Spinal cord (tissue), 10 donors: ENCODE data around the gene ABL1. TPM values are rescaled to one million over a fixed set of nuclear protein-coding genes. Genes with fewer than 3 reads are reported as not detected.
A peak's percentile ranks its signal among the peaks of the same experiment; 100 is the strongest.
"Not testable (repeated sequence)": the region's sequence is repeated elsewhere in the genome, so short reads cannot be mapped to it uniquely, and the experiment has no call there.

Experiments
- DNase-seq, 6 donors: peaks; one replicate each; pipeline versions ENCODE4 v3.0.0 to v3.0.0-alpha.2; 2013 to 2015; ENCODE audit warnings: low spot score in 6 of 6, low read depth in 4 of 6
- H3K27ac ChIP-seq: one replicate; pipeline ENCODE4 v1.5.1; 2013; ENCODE audit warnings: low read depth, low read length, control low read depth
- H3K27me3 ChIP-seq: one replicate; pipeline ENCODE4 v1.6.1; 2013; ENCODE audit warnings: low read length; ENCODE audit not compliant: control insufficient read depth, insufficient read depth
- H3K36me3 ChIP-seq: one replicate; pipeline ENCODE4 v1.6.1; 2013; ENCODE audit warnings: low read length; ENCODE audit not compliant: control insufficient read depth, insufficient read depth
- H3K4me1 ChIP-seq: one replicate; pipeline ENCODE4 v1.6.1; 2013; ENCODE audit warnings: low read length; ENCODE audit not compliant: control insufficient read depth, insufficient read depth
- H3K4me3 ChIP-seq: one replicate; pipeline ENCODE4 v1.5.1; 2013; ENCODE audit warnings: low read depth, low read length, control low read depth
- H3K9me3 ChIP-seq: one replicate; pipeline ENCODE4 v1.6.1; 2013; ENCODE audit warnings: low read length; ENCODE audit not compliant: control insufficient read depth, insufficient read depth
- WGBS: methylation state at CpG from one replicate; pipeline ENCODE4 v1.1.5; 2013; ENCODE audit warnings: missing lambda C conversion rate; ENCODE audit not compliant: insufficient coverage; 5-methylcytosine and 5-hydroxymethylcytosine counted together
- long read RNA-seq, 4 donors: transcript quantifications; one replicate each; lab custom pipeline, GENCODE V29; 2026
- polyA plus RNA-seq, 2 donors: library from polyadenylated mRNA; unstranded; fragments of 120-200 nt; gene quantifications; one replicate each; pipeline ENCODE4 v1.2.1, GENCODE V29; 2013; ENCODE audit not compliant: insufficient read length in 2 of 2
- total RNA-seq, 2 donors: library from RNA; depleted of rRNA in 1 of 2; stranded (reverse); fragments of 120-200 nt in 1 of 2; fragments of >200 nt in 1 of 2; gene quantifications; one replicate each; pipeline versions ENCODE4 v1.2.3 to v1.2.4, GENCODE V29; 2013 to 2014
- donor health status: healthy.

ABL1 gene
- 10 to 100 TPM; 36.6 to 59.4 TPM for total RNA-seq
- polyA plus RNA-seq: 10 to 100 TPM; 67.7 to 72.7 TPM
- long read RNA-seq, donor 1, full-length matches to known transcripts: 7 of 7 reads
- long read RNA-seq, donor 1, partial matches to known transcripts: 0 of 7 reads
- long read RNA-seq, donor 1, other reads (novel, unspliced or antisense): 0 of 7 reads
- long read RNA-seq, donor 2, full-length matches to known transcripts: 3 of 27 reads
- long read RNA-seq, donor 2, partial matches to known transcripts: 24 of 27 reads
- long read RNA-seq, donor 2, other reads (novel, unspliced or antisense): 0 of 27 reads
- long read RNA-seq, donor 3, full-length matches to known transcripts: 8 of 21 reads
- long read RNA-seq, donor 3, partial matches to known transcripts: 13 of 21 reads
- long read RNA-seq, donor 3, other reads (novel, unspliced or antisense): 0 of 21 reads
- long read RNA-seq, donor 4, full-length matches to known transcripts: 5 of 5 reads
- long read RNA-seq, donor 4, partial matches to known transcripts: 0 of 5 reads
- long read RNA-seq, donor 4, other reads (novel, unspliced or antisense): 0 of 5 reads

DNA sequence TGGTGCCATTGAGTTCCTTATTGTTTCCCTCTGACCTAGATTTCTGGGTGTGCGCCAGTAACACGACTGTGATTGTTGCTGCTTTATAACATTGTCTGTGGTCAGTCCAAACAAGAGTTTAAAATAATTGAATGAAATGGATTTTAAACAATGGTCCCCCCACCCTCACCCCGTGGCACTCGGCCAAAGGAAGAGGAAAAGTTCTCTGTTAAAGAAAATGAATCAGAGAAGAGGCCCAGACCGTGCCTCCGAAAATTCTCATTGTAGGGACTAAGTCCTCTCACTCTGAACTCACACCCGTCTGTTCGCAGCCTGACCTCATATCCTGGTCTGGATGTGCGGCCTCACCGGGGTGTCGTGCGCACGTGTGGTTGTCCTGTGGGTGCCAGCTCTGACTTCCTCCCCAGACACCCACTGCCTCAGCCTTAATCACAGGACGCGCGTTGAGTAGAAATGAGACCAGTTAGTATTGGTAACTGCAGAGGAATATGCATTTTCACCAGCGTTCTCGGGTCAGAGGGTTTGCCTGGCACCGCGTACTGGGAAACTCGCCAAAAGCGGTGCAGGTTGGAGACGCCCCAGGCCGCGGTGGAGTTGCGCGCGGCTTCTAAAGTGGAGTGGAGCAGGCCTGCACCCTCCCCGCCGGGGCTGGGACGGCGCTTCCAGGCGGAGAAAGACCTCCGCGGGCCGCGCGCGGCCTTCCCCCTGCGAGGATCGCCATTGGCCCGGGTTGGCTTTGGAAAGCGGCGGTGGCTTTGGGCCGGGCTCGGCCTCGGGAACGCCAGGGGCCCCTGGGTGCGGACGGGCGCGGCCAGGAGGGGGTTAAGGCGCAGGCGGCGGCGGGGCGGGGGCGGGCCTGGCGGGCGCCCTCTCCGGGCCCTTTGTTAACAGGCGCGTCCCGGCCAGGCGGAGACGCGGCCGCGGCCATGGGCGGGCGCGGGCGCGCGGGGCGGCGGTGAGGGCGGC lies at the start of gene ABL1:
ABL1 (plus strand) TSS at position 884 of the 966 bp plus-strand sequence. CDS start 193 bp downstream, outside the sequence.
- H3K27me3 ChIP-seq: no peaks in the 10 kb centered on the region
- no peaks in the 10 kb centered on the region for H3K9me3 ChIP-seq
- H3K36me3 ChIP-seq: no peaks in the 10 kb centered on the region
- peak in 2 of 6 donors; percentile 84 to 90 for DNase-seq
- H3K4me3 ChIP-seq: peak within 1 kb of the TSS; percentile 63
- peak within 1 kb of the TSS; percentile 92 for H3K27ac ChIP-seq
- under 1% methylated on average over 69 of the region's 78 CpGs for WGBS
- H3K4me1 ChIP-seq: peaks cover 32% of the 10 kb centered on the region

DNA sequence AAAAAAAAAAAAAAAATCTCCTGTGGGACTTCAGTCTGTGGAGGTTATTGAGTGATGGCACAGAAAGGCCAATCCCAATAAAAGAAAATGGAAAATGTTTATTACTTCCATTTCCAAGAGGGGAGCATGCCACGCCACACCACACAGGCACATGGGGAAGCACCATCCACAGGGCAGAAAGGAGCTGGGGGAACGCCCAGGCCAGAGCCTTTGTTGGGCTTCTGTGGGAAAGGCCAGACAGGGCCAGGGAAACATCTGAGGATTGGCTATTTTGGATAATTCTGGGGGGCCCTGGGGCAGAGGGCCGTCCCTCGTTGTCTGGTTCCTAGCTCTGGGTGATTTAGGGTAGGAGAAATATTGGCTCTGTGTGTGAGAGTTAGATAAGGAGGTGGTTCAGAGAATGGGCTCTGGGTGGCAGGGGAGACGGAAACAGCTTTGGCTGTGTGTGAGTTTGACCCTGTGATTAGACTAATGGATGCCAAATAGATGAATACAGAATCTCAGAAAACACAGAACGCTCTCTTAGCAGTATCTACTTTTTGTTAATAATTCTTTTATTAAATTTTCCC lies 49.0 kb upstream of the ABL1 start:
- DNase-seq: no peak
- Histone ChIP-seq H3K4me1 (peaks cover 4% of the 10 kb centered on the region), H3K9me3 (no peaks in the 10 kb centered on the region), H3K27me3 (no peaks in the 10 kb centered on the region), H3K4me3 (no peak overlapping the region), H3K27ac (no peak overlapping the region), H3K36me3 (no peaks in the 10 kb centered on the region)
- WGBS: 35% methylated on average over 3 of the region's 6 CpGs

GRCh38 chr9:130786526-130786925 lies 48.5 kb upstream of the ABL1 start:
- Histone ChIP-seq H3K36me3 (no peaks in the 10 kb centered on the region), H3K4me1 (peaks cover 4% of the 10 kb centered on the region), H3K9me3 (no peaks in the 10 kb centered on the region), H3K27ac (no peak overlapping the region), H3K27me3 (no peaks in the 10 kb centered on the region), H3K4me3 (no peak overlapping the region)
- no CpG with 5 or more reads among the region's 4 CpGs for WGBS
- DNase-seq: no peak

DNA sequence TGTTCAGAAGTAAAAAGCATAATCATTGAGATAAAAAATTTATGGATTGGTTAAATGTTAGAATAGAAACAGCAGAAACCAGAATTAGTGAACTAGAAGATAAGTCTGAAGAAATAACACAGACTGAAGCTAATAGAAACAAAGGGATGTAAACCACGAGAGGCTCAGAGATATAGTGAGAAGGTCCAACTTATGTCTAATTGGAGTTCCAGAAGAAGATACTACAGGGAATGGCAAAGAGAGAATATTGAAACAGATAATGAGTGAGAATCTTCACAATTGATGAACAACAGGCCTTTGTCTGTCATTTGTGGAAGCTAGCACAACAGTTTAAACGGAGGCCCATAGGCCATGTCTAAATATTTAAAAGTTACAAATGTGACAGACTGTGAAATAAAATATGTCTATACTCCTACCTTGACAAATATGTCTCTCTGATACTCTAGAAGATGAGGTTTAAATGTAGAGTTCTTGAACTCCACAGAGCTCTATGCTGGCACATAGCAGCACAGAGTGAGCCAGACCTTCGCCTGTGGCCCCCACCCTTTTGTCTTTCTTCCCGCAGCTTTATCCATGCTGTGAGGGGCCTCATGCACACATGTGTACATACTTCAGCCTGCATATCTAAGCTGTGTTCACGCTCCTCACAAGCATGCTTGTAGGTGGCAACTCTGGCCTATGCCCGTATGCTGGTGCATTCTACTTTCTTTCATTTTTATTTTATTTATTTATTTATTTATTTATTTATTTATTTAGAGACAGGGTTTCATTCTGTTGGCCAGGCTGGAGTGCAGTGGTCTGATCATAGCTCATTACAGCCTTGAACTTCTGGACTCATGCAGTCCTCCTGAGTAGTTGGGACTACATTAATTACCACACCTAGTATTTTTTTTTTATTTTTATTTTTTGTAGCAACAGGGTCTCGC lies 45.0 kb upstream of the ABL1 start:
- no peaks in the 10 kb centered on the region for H3K36me3 ChIP-seq
- no peak overlapping the region for H3K27ac ChIP-seq
- H3K4me1 ChIP-seq: peaks cover 4% of the 10 kb centered on the region

DNA sequence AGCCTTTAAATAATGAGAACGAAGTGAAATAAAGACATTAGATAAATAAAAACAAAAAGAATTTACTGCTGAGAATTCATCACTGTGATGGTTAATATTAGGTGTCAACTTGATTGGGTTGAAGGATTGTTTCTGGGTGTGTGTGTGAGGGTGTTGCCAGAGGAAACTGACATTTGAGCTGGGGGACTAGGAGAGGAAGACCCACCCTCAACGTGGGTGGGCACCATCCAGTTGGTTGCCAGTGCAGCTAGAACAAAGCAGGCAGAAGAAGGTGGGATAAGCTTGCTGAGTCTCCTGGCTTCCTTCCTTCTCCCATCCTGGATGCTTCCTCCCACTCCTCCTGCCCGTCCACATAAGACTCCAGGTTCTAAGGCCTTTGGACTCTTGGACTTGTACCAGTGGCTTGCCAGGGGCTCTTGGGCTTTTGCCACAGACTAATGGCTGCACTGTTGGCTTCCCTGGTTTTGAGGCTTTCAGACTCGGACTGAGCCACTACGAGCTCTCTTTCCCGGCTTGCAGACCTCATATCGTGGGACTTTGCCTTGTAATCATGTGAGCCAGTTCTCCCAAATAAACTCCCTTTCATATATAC lies 43.7 kb upstream of the ABL1 start:
- Histone ChIP-seq H3K27ac (no peak overlapping the region), H3K4me1 (no peaks in the 10 kb centered on the region), H3K27me3 (no peaks in the 10 kb centered on the region), H3K36me3 (no peaks in the 10 kb centered on the region), H3K9me3 (no peaks in the 10 kb centered on the region), H3K4me3 (no peak overlapping the region)
- 58% methylated on average over 2 of the region's 7 CpGs for WGBS
- DNase-seq: no peak

More for the DNA sequence above, 45.0 kb upstream of the ABL1 start:
- Histone ChIP-seq H3K9me3 (no peaks in the 10 kb centered on the region), H3K4me3 (no peak overlapping the region), H3K27me3 (no peaks in the 10 kb centered on the region)
- no peak for DNase-seq
- WGBS: 100% methylated on average over 4 of the region's 7 CpGs

GRCh38 chr9:130793589-130793988 lies 41.5 kb upstream of the ABL1 start:
- WGBS: 74% methylated on average over 4 of the region's 7 CpGs
- Histone ChIP-seq H3K27me3 (no peaks in the 10 kb centered on the region), H3K4me3 (no peak overlapping the region), H3K4me1 (no peaks in the 10 kb centered on the region), H3K36me3 (no peaks in the 10 kb centered on the region), H3K9me3 (no peaks in the 10 kb centered on the region), H3K27ac (no peak overlapping the region)
- no peak for DNase-seq

DNA sequence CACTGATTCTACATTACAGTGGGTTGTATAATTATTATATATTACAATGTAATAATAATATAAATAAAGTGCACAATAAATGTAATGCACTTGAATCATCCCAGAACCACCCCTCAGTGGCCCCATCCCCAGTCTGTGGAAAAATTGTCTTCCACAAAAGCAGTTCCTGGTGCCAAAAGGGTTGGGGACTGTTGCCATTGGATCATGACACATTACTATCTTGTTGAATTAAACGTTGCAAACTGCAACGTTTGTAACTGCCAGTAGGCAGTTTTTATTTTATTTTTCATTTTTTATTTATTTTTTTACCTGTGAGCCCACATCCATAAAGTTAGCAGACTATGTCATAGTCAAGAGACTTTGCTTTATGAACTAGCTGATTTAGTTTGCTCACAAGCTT lies 41.0 kb upstream of the ABL1 start:
- H3K27ac ChIP-seq, H3K4me3 ChIP-seq, H3K9me3 ChIP-seq, H3K27me3 ChIP-seq, H3K36me3 ChIP-seq, DNase-seq, H3K4me1 ChIP-seq: not testable (repeated sequence)
- WGBS: no CpG with 5 or more reads among the region's 2 CpGs

- DNase-seq, H3K36me3 ChIP-seq, H3K9me3 ChIP-seq, H3K4me1 ChIP-seq, H3K27me3 ChIP-seq, H3K27ac ChIP-seq, H3K4me3 ChIP-seq: not testable (repeated sequence)
- WGBS: no CpG with 5 or more reads among the region's 3 CpGs
Measured at GRCh38 chr9:130794423-130794822, 40.6 kb upstream of the ABL1 start.
